HepG2 (cell line): ENCODE results near the gene TMEM14B. TPM values are rescaled to one million over a fixed set of nuclear protein-coding genes. Genes with fewer than 3 reads are reported as not detected.

Source experiments
- CHD4 ChIP-seq: fragments of 200-600 bp; sonication (generic); IDR thresholded peaks from 2 replicates; pipeline ENCODE4 v1.7.0; 2017; ENCODE audit warnings: mild to moderate bottlenecking, low read length, borderline replicate concordance
- MTA3 ChIP-seq: sonication (generic); formaldehyde crosslinking; IDR thresholded peaks from 2 replicates; pipeline ENCODE4 v1.4.0; 2020; ENCODE audit warnings: missing genetic modification reagents
- NFE2L1 ChIP-seq: sonication (generic); formaldehyde crosslinking; IDR thresholded peaks from 2 replicates; pipeline ENCODE4 v1.4.0; 2020; ENCODE audit warnings: missing genetic modification reagents, mild to moderate bottlenecking, borderline replicate concordance
- RBFOX2 ChIP-seq: fragments of 200-400 bp; formaldehyde crosslinking; IDR thresholded peaks from 2 replicates; pipeline ENCODE4 v1.6.1; 2017; ENCODE audit warnings: low read depth, mild to moderate bottlenecking, low read length
- SIX4 ChIP-seq: sonication (generic); formaldehyde crosslinking; IDR thresholded peaks from 2 replicates; pipeline ENCODE4 v1.4.0; 2020; ENCODE audit warnings: missing genetic modification reagents
- ZBTB38 ChIP-seq: sonication (generic); formaldehyde crosslinking; IDR thresholded peaks from 2 replicates; pipeline ENCODE4 v1.5.1; 2020; ENCODE audit warnings: mild to moderate bottlenecking, missing genetic modification reagents
- ZFP36 ChIP-seq: fragments of 150-350 bp; IDR thresholded peaks from 2 replicates; pipeline ENCODE4 v1.6.1; 2018; ENCODE audit warnings: borderline replicate concordance, low read length, low read depth; ENCODE audit not compliant: partially characterized antibody
- ZNF333 ChIP-seq: sonication (generic); formaldehyde crosslinking; IDR thresholded peaks from 2 replicates; pipeline ENCODE4 v1.4.0; 2020; ENCODE audit warnings: mild to moderate bottlenecking, missing genetic modification reagents, borderline replicate concordance
- ZNF367 ChIP-seq: sonication (generic); formaldehyde crosslinking; IDR thresholded peaks from 2 replicates; pipeline ENCODE4 v1.4.0; 2020; ENCODE audit warnings: missing genetic modification reagents, borderline replicate concordance
- ZNF484 ChIP-seq: sonication (generic); formaldehyde crosslinking; IDR thresholded peaks from 2 replicates; pipeline ENCODE4 v1.5.1; 2020; ENCODE audit warnings: mild to moderate bottlenecking, low read depth, missing genetic modification reagents, borderline replicate concordance
- polyA plus RNA-seq, 8 experiments: library from polyadenylated mRNA; depleted of rRNA in 3 of 8; stranded (reverse) in 7 of 8; unstranded in 1 of 8; fragments of >200 nt; fragmentation: Illumina TruSeq in 4 of 8; extraction: Trizol in 4 of 8; gene quantifications; 2 replicates each; pipeline versions ENCODE4 v1.2.1 to v1.2.3, GENCODE V29; 2011 to 2016; ENCODE audit warnings: low read depth in 4 of 8, missing spikeins in 1 of 8, mixed read lengths in 1 of 8; ENCODE audit not compliant: insufficient read depth in 1 of 8
- total RNA-seq, 5 experiments: library from RNA; depleted of rRNA; stranded (reverse); fragments of >200 nt; fragmentation: Illumina TruSeq; extraction: Trizol; gene quantifications; 2 replicates each; pipeline ENCODE4 v1.2.3, GENCODE V29; 2016; ENCODE audit warnings: low read depth in 1 of 5
- TF ChIP-seq, protein P1 (sequence below): sonication (generic); formaldehyde crosslinking; IDR thresholded peaks from 2 replicates; pipeline ENCODE4 v1.5.0; 2020; ENCODE audit warnings: missing genetic modification reagents, mild to moderate bottlenecking, borderline replicate concordance
- TF ChIP-seq, protein P2 (sequence below): sonication (generic); formaldehyde crosslinking; IDR thresholded peaks from 2 replicates; pipeline ENCODE4 v1.4.0; 2020; ENCODE audit warnings: missing genetic modification reagents, mild to moderate bottlenecking, borderline replicate concordance
- TF ChIP-seq, protein P3 (sequence below): IDR thresholded peaks from 2 replicates; pipeline ENCODE4 v1.6.1; 2016; ENCODE audit warnings: missing biosample characterization, missing genetic modification reagents, low read depth
- TF ChIP-seq, protein P4 (sequence below): sonication (generic); formaldehyde crosslinking; IDR thresholded peaks from 2 replicates; pipeline ENCODE4 v1.5.1; 2020; ENCODE audit warnings: missing genetic modification reagents, mild to moderate bottlenecking, borderline replicate concordance
- TF ChIP-seq, protein P5 (sequence below): sonication (generic); formaldehyde crosslinking; IDR thresholded peaks from 2 replicates; pipeline ENCODE4 v1.4.0; 2020; ENCODE audit warnings: mild to moderate bottlenecking, low read depth, missing genetic modification reagents
- TF ChIP-seq, protein P6 (sequence below): IDR thresholded peaks from 2 replicates; pipeline ENCODE4 v1.6.1; 2016; ENCODE audit warnings: missing compliant biosample characterization, missing genetic modification reagents, borderline replicate concordance

TMEM14B gene
- total and polyA plus RNA-seq, 2 of the 13 experiments (the other 11 are each of a cell fraction or from before 2014, with no cell fraction given), result 133 to 200 TPM

DNA sequence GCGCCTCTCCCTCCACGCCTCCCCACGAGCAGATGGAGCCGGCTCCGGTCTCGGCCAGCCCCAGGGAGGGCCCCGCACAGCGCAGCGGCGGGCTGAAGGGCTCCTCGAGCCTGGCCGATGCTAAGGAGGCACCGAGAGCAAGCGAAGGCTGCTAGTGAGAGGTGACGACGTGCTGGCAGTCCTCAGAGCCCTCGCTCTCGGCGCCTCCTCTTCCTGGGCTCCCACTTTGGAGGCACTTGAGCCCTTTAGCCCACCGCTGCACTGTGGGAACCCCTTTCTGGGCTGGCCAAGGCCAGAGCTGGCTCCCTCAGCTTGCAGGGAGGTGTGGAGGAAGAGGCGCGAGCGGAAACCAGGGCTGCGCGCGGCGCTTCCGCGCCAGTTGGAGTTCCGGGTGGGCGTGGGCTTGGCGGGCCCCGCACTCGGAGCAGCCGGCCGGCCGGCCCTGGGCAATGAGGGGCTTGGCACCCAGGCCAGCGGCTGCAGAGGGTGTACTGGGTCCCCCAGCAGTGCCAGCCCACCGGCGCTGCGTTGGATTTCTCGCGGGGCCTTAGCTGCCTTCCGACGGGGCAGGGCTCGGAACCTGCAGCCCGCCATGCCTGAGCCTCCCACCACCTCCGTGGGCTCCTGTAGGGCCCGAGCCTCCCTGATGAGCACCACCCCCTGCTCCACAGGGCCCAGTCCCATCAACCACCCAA, 27.2 kb upstream of the TMEM14B start (continued):
- TF ChIP-seq, protein P1, sequence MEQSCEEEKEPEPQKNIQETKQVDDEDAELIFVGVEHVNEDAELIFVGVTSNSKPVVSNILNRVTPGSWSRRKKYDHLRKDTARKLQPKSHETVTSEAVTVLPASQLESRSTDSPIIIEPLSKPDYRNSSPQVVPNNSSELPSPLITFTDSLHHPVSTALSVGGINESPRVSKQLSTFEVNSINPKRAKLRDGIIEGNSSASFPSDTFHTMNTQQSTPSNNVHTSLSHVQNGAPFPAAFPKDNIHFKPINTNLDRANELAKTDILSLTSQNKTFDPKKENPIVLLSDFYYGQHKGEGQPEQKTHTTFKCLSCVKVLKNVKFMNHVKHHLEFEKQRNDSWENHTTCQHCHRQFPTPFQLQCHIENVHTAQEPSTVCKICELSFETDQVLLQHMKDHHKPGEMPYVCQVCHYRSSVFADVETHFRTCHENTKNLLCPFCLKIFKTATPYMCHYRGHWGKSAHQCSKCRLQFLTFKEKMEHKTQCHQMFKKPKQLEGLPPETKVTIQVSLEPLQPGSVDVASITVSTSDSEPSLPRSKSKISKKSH (CRISPR knock-in tag), result peak; percentile 41; the same call in 1 of the 2 replicates
- TF ChIP-seq CHD4 (no peak), ZNF367 (CRISPR knock-in tag) (no peak), ZBTB38 (CRISPR knock-in tag) (no peak), ZFP36 (no peak), RBFOX2 (peak; percentile 88), ZNF333 (CRISPR knock-in tag) (0 out of 2 replicates have a peak, but pooled peaks have one; percentile 66), SIX4 (CRISPR knock-in tag) (no peak), NFE2L1 (0 out of 2 replicates have a peak, but pooled peaks have one; percentile 7), ZNF484 (CRISPR knock-in tag) (no peak), MTA3 (no peak)
- TF ChIP-seq, protein P2, sequence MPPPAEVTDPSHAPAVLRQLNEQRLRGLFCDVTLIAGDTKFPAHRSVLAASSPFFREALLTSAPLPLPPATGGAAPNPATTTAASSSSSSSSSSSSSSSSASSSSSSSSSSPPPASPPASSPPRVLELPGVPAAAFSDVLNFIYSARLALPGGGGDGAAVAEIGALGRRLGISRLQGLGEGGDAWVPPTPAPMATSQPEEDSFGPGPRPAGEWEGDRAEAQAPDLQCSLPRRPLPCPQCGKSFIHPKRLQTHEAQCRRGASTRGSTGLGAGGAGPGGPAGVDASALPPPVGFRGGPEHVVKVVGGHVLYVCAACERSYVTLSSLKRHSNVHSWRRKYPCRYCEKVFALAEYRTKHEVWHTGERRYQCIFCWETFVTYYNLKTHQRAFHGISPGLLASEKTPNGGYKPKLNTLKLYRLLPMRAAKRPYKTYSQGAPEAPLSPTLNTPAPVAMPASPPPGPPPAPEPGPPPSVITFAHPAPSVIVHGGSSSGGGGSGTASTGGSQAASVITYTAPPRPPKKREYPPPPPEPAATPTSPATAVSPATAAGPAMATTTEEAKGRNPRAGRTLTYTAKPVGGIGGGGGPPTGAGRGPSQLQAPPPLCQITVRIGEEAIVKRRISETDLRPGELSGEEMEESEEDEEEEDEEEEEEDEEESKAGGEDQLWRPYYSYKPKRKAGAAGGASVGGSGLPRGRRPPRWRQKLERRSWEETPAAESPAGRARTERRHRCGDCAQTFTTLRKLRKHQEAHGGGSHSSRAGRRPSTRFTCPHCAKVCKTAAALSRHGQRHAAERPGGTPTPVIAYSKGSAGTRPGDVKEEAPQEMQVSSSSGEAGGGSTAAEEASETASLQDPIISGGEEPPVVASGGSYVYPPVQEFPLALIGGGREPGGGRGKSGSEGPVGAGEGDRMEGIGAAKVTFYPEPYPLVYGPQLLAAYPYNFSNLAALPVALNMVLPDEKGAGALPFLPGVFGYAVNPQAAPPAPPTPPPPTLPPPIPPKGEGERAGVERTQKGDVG (CRISPR knock-in tag), result no peak
- TF ChIP-seq, protein P3, sequence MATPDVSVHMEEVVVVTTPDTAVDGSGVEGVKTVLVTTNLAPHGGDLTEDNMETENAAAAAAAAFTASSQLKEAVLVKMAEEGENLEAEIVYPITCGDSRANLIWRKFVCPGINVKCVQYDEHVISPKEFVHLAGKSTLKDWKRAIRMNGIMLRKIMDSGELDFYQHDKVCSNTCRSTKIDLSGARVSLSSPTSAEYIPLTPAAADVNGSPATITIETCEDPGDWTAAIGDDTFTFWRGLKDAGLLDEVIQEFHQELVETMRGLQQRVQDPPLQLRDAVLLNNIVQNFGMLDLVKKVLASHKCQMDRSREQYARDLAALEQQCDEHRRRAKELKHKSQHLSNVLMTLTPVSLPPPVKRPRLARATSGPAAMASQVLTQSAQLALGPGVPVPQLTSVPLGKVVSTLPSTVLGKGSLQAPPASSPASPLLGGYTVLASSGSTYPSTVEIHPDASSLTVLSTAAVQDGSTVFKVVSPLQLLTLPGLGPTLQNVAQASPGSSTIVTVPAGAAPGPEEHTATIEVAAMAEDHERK (CRISPR knock-in tag), result no peak
- TF ChIP-seq, protein P4, sequence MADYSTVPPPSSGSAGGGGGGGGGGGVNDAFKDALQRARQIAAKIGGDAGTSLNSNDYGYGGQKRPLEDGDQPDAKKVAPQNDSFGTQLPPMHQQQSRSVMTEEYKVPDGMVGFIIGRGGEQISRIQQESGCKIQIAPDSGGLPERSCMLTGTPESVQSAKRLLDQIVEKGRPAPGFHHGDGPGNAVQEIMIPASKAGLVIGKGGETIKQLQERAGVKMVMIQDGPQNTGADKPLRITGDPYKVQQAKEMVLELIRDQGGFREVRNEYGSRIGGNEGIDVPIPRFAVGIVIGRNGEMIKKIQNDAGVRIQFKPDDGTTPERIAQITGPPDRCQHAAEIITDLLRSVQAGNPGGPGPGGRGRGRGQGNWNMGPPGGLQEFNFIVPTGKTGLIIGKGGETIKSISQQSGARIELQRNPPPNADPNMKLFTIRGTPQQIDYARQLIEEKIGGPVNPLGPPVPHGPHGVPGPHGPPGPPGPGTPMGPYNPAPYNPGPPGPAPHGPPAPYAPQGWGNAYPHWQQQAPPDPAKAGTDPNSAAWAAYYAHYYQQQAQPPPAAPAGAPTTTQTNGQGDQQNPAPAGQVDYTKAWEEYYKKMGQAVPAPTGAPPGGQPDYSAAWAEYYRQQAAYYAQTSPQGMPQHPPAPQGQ (CRISPR knock-in tag), result no peak
- TF ChIP-seq, protein P5, sequence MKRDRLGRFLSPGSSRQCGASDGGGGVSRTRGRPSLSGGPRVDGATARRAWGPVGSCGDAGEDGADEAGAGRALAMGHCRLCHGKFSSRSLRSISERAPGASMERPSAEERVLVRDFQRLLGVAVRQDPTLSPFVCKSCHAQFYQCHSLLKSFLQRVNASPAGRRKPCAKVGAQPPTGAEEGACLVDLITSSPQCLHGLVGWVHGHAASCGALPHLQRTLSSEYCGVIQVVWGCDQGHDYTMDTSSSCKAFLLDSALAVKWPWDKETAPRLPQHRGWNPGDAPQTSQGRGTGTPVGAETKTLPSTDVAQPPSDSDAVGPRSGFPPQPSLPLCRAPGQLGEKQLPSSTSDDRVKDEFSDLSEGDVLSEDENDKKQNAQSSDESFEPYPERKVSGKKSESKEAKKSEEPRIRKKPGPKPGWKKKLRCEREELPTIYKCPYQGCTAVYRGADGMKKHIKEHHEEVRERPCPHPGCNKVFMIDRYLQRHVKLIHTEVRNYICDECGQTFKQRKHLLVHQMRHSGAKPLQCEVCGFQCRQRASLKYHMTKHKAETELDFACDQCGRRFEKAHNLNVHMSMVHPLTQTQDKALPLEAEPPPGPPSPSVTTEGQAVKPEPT, result no peak
- TF ChIP-seq, protein P6, sequence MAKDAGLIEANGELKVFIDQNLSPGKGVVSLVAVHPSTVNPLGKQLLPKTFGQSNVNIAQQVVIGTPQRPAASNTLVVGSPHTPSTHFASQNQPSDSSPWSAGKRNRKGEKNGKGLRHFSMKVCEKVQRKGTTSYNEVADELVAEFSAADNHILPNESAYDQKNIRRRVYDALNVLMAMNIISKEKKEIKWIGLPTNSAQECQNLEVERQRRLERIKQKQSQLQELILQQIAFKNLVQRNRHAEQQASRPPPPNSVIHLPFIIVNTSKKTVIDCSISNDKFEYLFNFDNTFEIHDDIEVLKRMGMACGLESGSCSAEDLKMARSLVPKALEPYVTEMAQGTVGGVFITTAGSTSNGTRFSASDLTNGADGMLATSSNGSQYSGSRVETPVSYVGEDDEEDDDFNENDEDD (CRISPR knock-in tag), result no peak
